Glutamatergic neuron (in vitro differentiated cells): ENCODE measurements around the gene SPATA20. TPM values are rescaled to one million over a fixed set of nuclear protein-coding genes. Genes with fewer than 3 reads are reported as not detected.
A peak's percentile ranks its signal among the peaks of the same experiment; 100 is the strongest.

ENCODE experiments used
- DNase-seq: peaks from one replicate; pipeline ENCODE4 v3.0.0; 2022
- H3K27ac Mint-ChIP-seq: one replicate; pipeline ENCODE4 v1.8.0; 2020; ENCODE audit warnings: mild to moderate bottlenecking, mixed read lengths, inconsistent platforms; ENCODE audit not compliant: unreplicated experiment
- H3K27me3 Mint-ChIP-seq: one replicate; pipeline ENCODE4 v1.8.0; 2020; ENCODE audit warnings: mild to moderate bottlenecking, moderate library complexity, mixed read lengths, inconsistent platforms; ENCODE audit not compliant: unreplicated experiment
- H3K36me3 Mint-ChIP-seq: one replicate; pipeline ENCODE4 v1.8.0; 2020; ENCODE audit warnings: mild to moderate bottlenecking, mixed read lengths, inconsistent platforms; ENCODE audit not compliant: unreplicated experiment
- H3K4me1 Mint-ChIP-seq: one replicate; pipeline ENCODE4 v1.8.0; 2020; ENCODE audit warnings: mild to moderate bottlenecking, low read depth, mixed read lengths, inconsistent platforms; ENCODE audit not compliant: unreplicated experiment
- H3K4me3 Mint-ChIP-seq: one replicate; pipeline ENCODE4 v1.8.0; 2020; ENCODE audit warnings: mild to moderate bottlenecking, mixed read lengths, inconsistent platforms; ENCODE audit not compliant: unreplicated experiment
- H3K9me3 Mint-ChIP-seq: one replicate; pipeline ENCODE4 v1.8.0; 2020; ENCODE audit warnings: mild to moderate bottlenecking, moderate library complexity, mixed read lengths, inconsistent platforms; ENCODE audit not compliant: unreplicated experiment
- total RNA-seq: library from RNA; stranded (reverse); fragmentation: NEBNext Ultra II Directional; extraction: Animal tissue kit (Norgen Biotek cat#: 25700); gene quantifications from one replicate; pipeline ENCODE4 v1.2.1, GENCODE V29; 2021; ENCODE audit not compliant: unreplicated experiment
- TF ChIP-seq, protein P1 (sequence below): fragments of 200-600 bp; sonication (generic); IDR thresholded peaks from one replicate; pipeline ENCODE4 v1.5.0; 2021; ENCODE audit not compliant: partially characterized antibody, unreplicated experiment

The SPATA20 gene
- total RNA-seq, 1 donor from 2014 or later = 14.0 TPM

GRCh38 chr17:50551884-50552283 is 4.9 kb downstream of the SPATA20 start:
- H3K4me1 Mint-ChIP-seq = peaks cover 22% of the 10 kb centered on the region

GRCh38 chr17:50554201-50554600 is 7.2 kb downstream of the SPATA20 start:
- peaks cover 37% of the 10 kb centered on the region for H3K4me1 Mint-ChIP-seq
- no peak for DNase-seq
- no peak overlapping the region for H3K4me3 Mint-ChIP-seq
- peaks cover 10% of the 10 kb centered on the region for H3K9me3 Mint-ChIP-seq
- no peaks in the 10 kb centered on the region for H3K36me3 Mint-ChIP-seq
- no peak overlapping the region for H3K27ac Mint-ChIP-seq
- TF ChIP-seq, protein P1, sequence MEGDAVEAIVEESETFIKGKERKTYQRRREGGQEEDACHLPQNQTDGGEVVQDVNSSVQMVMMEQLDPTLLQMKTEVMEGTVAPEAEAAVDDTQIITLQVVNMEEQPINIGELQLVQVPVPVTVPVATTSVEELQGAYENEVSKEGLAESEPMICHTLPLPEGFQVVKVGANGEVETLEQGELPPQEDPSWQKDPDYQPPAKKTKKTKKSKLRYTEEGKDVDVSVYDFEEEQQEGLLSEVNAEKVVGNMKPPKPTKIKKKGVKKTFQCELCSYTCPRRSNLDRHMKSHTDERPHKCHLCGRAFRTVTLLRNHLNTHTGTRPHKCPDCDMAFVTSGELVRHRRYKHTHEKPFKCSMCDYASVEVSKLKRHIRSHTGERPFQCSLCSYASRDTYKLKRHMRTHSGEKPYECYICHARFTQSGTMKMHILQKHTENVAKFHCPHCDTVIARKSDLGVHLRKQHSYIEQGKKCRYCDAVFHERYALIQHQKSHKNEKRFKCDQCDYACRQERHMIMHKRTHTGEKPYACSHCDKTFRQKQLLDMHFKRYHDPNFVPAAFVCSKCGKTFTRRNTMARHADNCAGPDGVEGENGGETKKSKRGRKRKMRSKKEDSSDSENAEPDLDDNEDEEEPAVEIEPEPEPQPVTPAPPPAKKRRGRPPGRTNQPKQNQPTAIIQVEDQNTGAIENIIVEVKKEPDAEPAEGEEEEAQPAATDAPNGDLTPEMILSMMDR = no peak
- peaks cover 6% of the 10 kb centered on the region for H3K27me3 Mint-ChIP-seq

More at GRCh38 chr17:50551884-50552283, 4.9 kb downstream of the SPATA20 start:
- Mint-ChIP-seq H3K27me3 (peaks cover 2% of the 10 kb centered on the region), H3K36me3 (no peaks in the 10 kb centered on the region), H3K27ac (no peak overlapping the region), H3K9me3 (peaks cover 8% of the 10 kb centered on the region), H3K4me3 (no peak overlapping the region)
- TF ChIP-seq, protein P1 = no peak
- DNase-seq = no peak

- no peaks in the 10 kb centered on the region for H3K36me3 Mint-ChIP-seq
- TF ChIP-seq, protein P1 = no peak
- no peak overlapping the region for H3K27ac Mint-ChIP-seq
- peaks cover 6% of the 10 kb centered on the region for H3K27me3 Mint-ChIP-seq
- H3K4me1 Mint-ChIP-seq = peaks cover 37% of the 10 kb centered on the region
- peak overlapping the region; percentile 49 for H3K4me3 Mint-ChIP-seq
- H3K9me3 Mint-ChIP-seq = peaks cover 7% of the 10 kb centered on the region
- no peak for DNase-seq
Measured at GRCh38 chr17:50556803-50557202, 9.8 kb downstream of the SPATA20 start.

DNA sequence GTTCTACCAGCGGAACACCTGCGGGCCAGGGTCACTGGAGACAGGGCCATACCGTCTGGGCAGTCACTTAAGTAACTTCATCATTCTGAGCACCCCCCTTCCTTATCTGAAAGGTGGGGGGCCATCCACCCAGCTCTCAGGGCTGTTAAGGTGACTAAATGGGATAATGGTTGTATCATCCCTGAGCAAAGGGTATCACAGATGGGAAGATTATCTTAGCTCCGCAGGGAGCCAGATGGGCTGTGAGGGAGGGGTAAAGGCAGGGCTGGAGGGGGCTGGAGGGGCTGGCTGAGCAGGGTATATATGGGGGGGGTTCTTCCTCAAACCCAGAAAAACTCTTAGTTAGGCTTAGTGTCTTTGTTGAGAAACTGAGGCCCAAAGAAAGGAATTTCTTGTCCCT is 10.7 kb downstream of the SPATA20 start:
- Mint-ChIP-seq H3K27ac (peak overlapping the region; percentile 64), H3K36me3 (no peaks in the 10 kb centered on the region), H3K27me3 (peaks cover 10% of the 10 kb centered on the region), H3K4me3 (peak overlapping the region; percentile 77), H3K4me1 (peaks cover 40% of the 10 kb centered on the region), H3K9me3 (peaks cover 9% of the 10 kb centered on the region)
- no peak for DNase-seq
- TF ChIP-seq, protein P1 = no peak

GRCh38 chr17:50558091-50558490 is 11.1 kb downstream of the SPATA20 start:
- Mint-ChIP-seq H3K27me3 (peaks cover 10% of the 10 kb centered on the region), H3K27ac (peak overlapping the region; percentile 64), H3K9me3 (peaks cover 9% of the 10 kb centered on the region), H3K36me3 (no peaks in the 10 kb centered on the region), H3K4me1 (peaks cover 40% of the 10 kb centered on the region), H3K4me3 (peak overlapping the region; percentile 77)
- no peak for DNase-seq
- TF ChIP-seq, protein P1 = no peak
